ENCODE data around the gene TTC7B.

Gene TTC7B

GRCh38 chr14:90558983-90559590, 257.1 kb downstream of the TTC7B start:
- Histone ChIP-seq H3K4me3 (ENCODE audit: insufficient read length, low read depth) (no peak overlapping the region), H3K36me3 (ENCODE audit: insufficient read depth, insufficient read length, low read length) (no peaks in the 10 kb centered on the region), H3K27me3 (ENCODE audit: insufficient read depth, insufficient read length) (no peaks in the 10 kb centered on the region), H3K9ac (ENCODE audit: insufficient read length, low read depth) (no peak overlapping the region), H3K9me3 (ENCODE audit: insufficient read depth, low read length) (no peaks in the 10 kb centered on the region), H3K4me1 (ENCODE audit: insufficient read depth, insufficient read length) (peaks cover 10% of the 10 kb centered on the region)
- no peak for DNase-seq (ENCODE audit: low read depth, low spot score)
- TF ChIP-seq ZNF274 (IDR thresholded peaks at IDR 0.05; ENCODE audit: low read depth, low read length) (no peak), YY1 (IDR thresholded peaks at IDR 0.05; ENCODE audit: insufficient read depth, insufficient read length) (no peak), SUZ12 (IDR thresholded peaks at IDR 0.05; ENCODE audit: extremely low read depth, insufficient read depth, insufficient read length) (no peak)

GRCh38 chr14:90558041-90558982, 257.9 kb downstream of the TTC7B start:
- Histone ChIP-seq H3K4me3 (ENCODE audit: insufficient read length, low read depth) (no peak overlapping the region), H3K9me3 (ENCODE audit: insufficient read depth, low read length) (no peaks in the 10 kb centered on the region), H3K9ac (ENCODE audit: insufficient read length, low read depth) (no peak overlapping the region), H3K4me1 (ENCODE audit: insufficient read depth, insufficient read length) (peaks cover 10% of the 10 kb centered on the region), H3K36me3 (ENCODE audit: insufficient read depth, insufficient read length, low read length) (no peaks in the 10 kb centered on the region), H3K27me3 (ENCODE audit: insufficient read depth, insufficient read length) (no peaks in the 10 kb centered on the region)
- DNase-seq (ENCODE audit: low read depth, low spot score), result no peak
- no peak for TF ChIP-seq YY1 (IDR thresholded peaks at IDR 0.05; ENCODE audit: insufficient read depth, insufficient read length)
- TF ChIP-seq SUZ12 (IDR thresholded peaks at IDR 0.05; ENCODE audit: extremely low read depth, insufficient read depth, insufficient read length), result no peak
- no peak for TF ChIP-seq ZNF274 (IDR thresholded peaks at IDR 0.05; ENCODE audit: low read depth, low read length)

GRCh38 chr14:90557516-90557915, 258.7 kb downstream of the TTC7B start:
- Histone ChIP-seq H3K4me3 (ENCODE audit: insufficient read length, low read depth) (no peak overlapping the region), H3K9ac (ENCODE audit: insufficient read length, low read depth) (no peak overlapping the region), H3K27me3 (ENCODE audit: insufficient read depth, insufficient read length) (no peaks in the 10 kb centered on the region), H3K36me3 (ENCODE audit: insufficient read depth, insufficient read length, low read length) (no peaks in the 10 kb centered on the region), H3K9me3 (ENCODE audit: insufficient read depth, low read length) (no peaks in the 10 kb centered on the region), H3K4me1 (ENCODE audit: insufficient read depth, insufficient read length) (peaks cover 11% of the 10 kb centered on the region)
- DNase-seq (ENCODE audit: low read depth, low spot score), result no peak
- TF ChIP-seq SUZ12 (IDR thresholded peaks at IDR 0.05; ENCODE audit: extremely low read depth, insufficient read depth, insufficient read length), result no peak
- TF ChIP-seq ZNF274 (IDR thresholded peaks at IDR 0.05; ENCODE audit: low read depth, low read length), result no peak
- TF ChIP-seq YY1 (IDR thresholded peaks at IDR 0.05; ENCODE audit: insufficient read depth, insufficient read length), result no peak

GRCh38 chr14:90556666-90557450, 259.4 kb downstream of the TTC7B start:
- Histone ChIP-seq H3K27me3 (ENCODE audit: insufficient read depth, insufficient read length) (no peaks in the 10 kb centered on the region), H3K9ac (ENCODE audit: insufficient read length, low read depth) (peak overlapping the region; percentile 36), H3K4me3 (ENCODE audit: insufficient read length, low read depth) (no peak overlapping the region), H3K36me3 (ENCODE audit: insufficient read depth, insufficient read length, low read length) (no peaks in the 10 kb centered on the region), H3K4me1 (ENCODE audit: insufficient read depth, insufficient read length) (peaks cover 15% of the 10 kb centered on the region), H3K9me3 (ENCODE audit: insufficient read depth, low read length) (no peaks in the 10 kb centered on the region)
- TF ChIP-seq ZNF274 (IDR thresholded peaks at IDR 0.05; ENCODE audit: low read depth, low read length), result no peak
- TF ChIP-seq YY1 (IDR thresholded peaks at IDR 0.05; ENCODE audit: insufficient read depth, insufficient read length), result no peak
- TF ChIP-seq SUZ12 (IDR thresholded peaks at IDR 0.05; ENCODE audit: extremely low read depth, insufficient read depth, insufficient read length), result no peak
- no peak for DNase-seq (ENCODE audit: low read depth, low spot score)

GRCh38 chr14:90556012-90556477, 260.2 kb downstream of the TTC7B start:
- DNase-seq (ENCODE audit: low read depth, low spot score), result peak; percentile 42
- H3K9ac ChIP-seq (ENCODE audit: insufficient read length, low read depth), result peak overlapping the region; percentile 24
- peaks cover 15% of the 10 kb centered on the region for H3K4me1 ChIP-seq (ENCODE audit: insufficient read depth, insufficient read length)
- TF ChIP-seq SUZ12 (IDR thresholded peaks at IDR 0.05; ENCODE audit: extremely low read depth, insufficient read depth, insufficient read length), result no peak
- no peak for TF ChIP-seq ZNF274 (IDR thresholded peaks at IDR 0.05; ENCODE audit: low read depth, low read length)
- TF ChIP-seq YY1 (IDR thresholded peaks at IDR 0.05; ENCODE audit: insufficient read depth, insufficient read length), result no peak
- H3K27me3 ChIP-seq (ENCODE audit: insufficient read depth, insufficient read length), result no peaks in the 10 kb centered on the region
- H3K36me3 ChIP-seq (ENCODE audit: insufficient read depth, insufficient read length, low read length), result no peaks in the 10 kb centered on the region
- H3K9me3 ChIP-seq (ENCODE audit: insufficient read depth, low read length), result no peaks in the 10 kb centered on the region
- H3K4me3 ChIP-seq (ENCODE audit: insufficient read length, low read depth), result no peak overlapping the region

- no peaks in the 10 kb centered on the region for H3K36me3 ChIP-seq (ENCODE audit: insufficient read depth, insufficient read length, low read length)
- no peak overlapping the region for H3K9ac ChIP-seq (ENCODE audit: insufficient read length, low read depth)
- no peak for DNase-seq (ENCODE audit: low read depth, low spot score)
- no peaks in the 10 kb centered on the region for H3K27me3 ChIP-seq (ENCODE audit: insufficient read depth, insufficient read length)
- TF ChIP-seq YY1 (IDR thresholded peaks at IDR 0.05; ENCODE audit: insufficient read depth, insufficient read length), result no peak
- TF ChIP-seq SUZ12 (IDR thresholded peaks at IDR 0.05; ENCODE audit: extremely low read depth, insufficient read depth, insufficient read length), result no peak
- no peak for TF ChIP-seq ZNF274 (IDR thresholded peaks at IDR 0.05; ENCODE audit: low read depth, low read length)
- H3K4me1 ChIP-seq (ENCODE audit: insufficient read depth, insufficient read length), result peaks cover 15% of the 10 kb centered on the region
- H3K9me3 ChIP-seq (ENCODE audit: insufficient read depth, low read length), result no peaks in the 10 kb centered on the region
- no peak overlapping the region for H3K4me3 ChIP-seq (ENCODE audit: insufficient read length, low read depth)
Observed at GRCh38 chr14:90555126-90556011, 260.9 kb downstream of the TTC7B start.

Measured in NT2/D1 (cell line).